HEK293T (cell line): ENCODE data around the gene GAB3.

Source experiments
- SP1 ChIP-seq: fragments of 450-650 bp; IDR thresholded peaks from 2 replicates; pipeline ENCODE4 v1.6.1; 2017
- TF ChIP-seq, protein P1 (sequence below): fragments of 450-650 bp; IDR thresholded peaks from 2 replicates; pipeline ENCODE4 v1.6.1; 2016

- TF ChIP-seq SP1 = no peak
- TF ChIP-seq, protein P1, sequence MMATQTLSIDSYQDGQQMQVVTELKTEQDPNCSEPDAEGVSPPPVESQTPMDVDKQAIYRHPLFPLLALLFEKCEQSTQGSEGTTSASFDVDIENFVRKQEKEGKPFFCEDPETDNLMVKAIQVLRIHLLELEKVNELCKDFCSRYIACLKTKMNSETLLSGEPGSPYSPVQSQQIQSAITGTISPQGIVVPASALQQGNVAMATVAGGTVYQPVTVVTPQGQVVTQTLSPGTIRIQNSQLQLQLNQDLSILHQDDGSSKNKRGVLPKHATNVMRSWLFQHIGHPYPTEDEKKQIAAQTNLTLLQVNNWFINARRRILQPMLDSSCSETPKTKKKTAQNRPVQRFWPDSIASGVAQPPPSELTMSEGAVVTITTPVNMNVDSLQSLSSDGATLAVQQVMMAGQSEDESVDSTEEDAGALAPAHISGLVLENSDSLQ = no peak
Measured at GRCh38 chrX:154657226-154657805, 93.6 kb downstream of the GAB3 start.
